ENCODE results near the gene TEX11. TPM values are rescaled to one million over a fixed set of nuclear protein-coding genes. Genes with fewer than 3 reads are reported as not detected.

Gene TEX11
- total RNA-seq, 4 donors from 2014 or later, result not detected

- intact Hi-C loops (cut with DNase I; ENCODE audit: low total_unique reads), result no loop called here
- H3K4me3 ChIP-seq (ENCODE audit: low read depth, poor library complexity, severe bottlenecking), result no peak overlapping the region
- DNase-seq (ENCODE audit: low spot score in 2 of 2), result no peak
- TF ChIP-seq, protein P1, sequence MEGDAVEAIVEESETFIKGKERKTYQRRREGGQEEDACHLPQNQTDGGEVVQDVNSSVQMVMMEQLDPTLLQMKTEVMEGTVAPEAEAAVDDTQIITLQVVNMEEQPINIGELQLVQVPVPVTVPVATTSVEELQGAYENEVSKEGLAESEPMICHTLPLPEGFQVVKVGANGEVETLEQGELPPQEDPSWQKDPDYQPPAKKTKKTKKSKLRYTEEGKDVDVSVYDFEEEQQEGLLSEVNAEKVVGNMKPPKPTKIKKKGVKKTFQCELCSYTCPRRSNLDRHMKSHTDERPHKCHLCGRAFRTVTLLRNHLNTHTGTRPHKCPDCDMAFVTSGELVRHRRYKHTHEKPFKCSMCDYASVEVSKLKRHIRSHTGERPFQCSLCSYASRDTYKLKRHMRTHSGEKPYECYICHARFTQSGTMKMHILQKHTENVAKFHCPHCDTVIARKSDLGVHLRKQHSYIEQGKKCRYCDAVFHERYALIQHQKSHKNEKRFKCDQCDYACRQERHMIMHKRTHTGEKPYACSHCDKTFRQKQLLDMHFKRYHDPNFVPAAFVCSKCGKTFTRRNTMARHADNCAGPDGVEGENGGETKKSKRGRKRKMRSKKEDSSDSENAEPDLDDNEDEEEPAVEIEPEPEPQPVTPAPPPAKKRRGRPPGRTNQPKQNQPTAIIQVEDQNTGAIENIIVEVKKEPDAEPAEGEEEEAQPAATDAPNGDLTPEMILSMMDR (IDR thresholded peaks at IDR 0.05), result no peak
- TF ChIP-seq POLR2A (IDR thresholded peaks at IDR 0.05), result no peak
- WGBS, 2 donors, result 43 to 52% methylated on average over 7 of the region's 7 CpGs
These were observed 356.3 kb downstream of the TEX11 start for GRCh38 chrX:70552130-70552704.

GRCh38 chrX:70549429-70549828, 359.1 kb downstream of the TEX11 start:
- DNase-seq (ENCODE audit: low spot score in 2 of 2), result peak in 1 of 2 donors; percentile 66
- H3K4me3 ChIP-seq (ENCODE audit: low read depth, poor library complexity, severe bottlenecking), result no peak overlapping the region
- intact Hi-C loops (cut with DNase I; ENCODE audit: low total_unique reads), result no loop called here
- 66 to 70% methylated on average over 3 of the region's 3 CpGs for WGBS, 2 donors
- TF ChIP-seq, protein P1 (IDR thresholded peaks at IDR 0.05), result no peak
- no peak for TF ChIP-seq POLR2A (IDR thresholded peaks at IDR 0.05)

DNA sequence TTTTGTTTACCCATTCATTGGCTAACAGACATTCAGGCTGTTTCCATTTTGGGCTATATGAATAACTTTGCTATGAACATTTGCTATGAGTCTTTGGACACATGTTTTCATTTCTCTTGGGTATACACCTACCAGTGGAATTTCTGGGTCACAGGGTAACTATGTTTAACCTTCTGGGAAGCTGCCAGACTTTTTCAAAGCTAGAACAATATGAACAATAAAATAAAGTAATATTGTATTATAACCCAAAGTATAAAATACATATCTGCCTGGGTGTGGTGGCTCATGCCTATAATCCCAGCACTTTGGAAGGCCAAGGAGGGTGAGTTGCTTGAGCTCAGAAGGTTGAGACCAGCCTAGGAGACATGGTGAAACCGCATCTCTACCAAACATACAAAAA, 373.3 kb downstream of the TEX11 start:
- no peak for DNase-seq (ENCODE audit: low spot score in 2 of 2)
- TF ChIP-seq, protein P1 (IDR thresholded peaks at IDR 0.05), result no peak
- no peak for TF ChIP-seq POLR2A (IDR thresholded peaks at IDR 0.05)
- no peak overlapping the region for H3K4me3 ChIP-seq (ENCODE audit: low read depth, poor library complexity, severe bottlenecking)
- intact Hi-C loops (cut with DNase I; ENCODE audit: low total_unique reads), result no loop called here
- WGBS, 2 donors, result 40 to 83% methylated on average over 1 of the region's 1 CpG

DNA sequence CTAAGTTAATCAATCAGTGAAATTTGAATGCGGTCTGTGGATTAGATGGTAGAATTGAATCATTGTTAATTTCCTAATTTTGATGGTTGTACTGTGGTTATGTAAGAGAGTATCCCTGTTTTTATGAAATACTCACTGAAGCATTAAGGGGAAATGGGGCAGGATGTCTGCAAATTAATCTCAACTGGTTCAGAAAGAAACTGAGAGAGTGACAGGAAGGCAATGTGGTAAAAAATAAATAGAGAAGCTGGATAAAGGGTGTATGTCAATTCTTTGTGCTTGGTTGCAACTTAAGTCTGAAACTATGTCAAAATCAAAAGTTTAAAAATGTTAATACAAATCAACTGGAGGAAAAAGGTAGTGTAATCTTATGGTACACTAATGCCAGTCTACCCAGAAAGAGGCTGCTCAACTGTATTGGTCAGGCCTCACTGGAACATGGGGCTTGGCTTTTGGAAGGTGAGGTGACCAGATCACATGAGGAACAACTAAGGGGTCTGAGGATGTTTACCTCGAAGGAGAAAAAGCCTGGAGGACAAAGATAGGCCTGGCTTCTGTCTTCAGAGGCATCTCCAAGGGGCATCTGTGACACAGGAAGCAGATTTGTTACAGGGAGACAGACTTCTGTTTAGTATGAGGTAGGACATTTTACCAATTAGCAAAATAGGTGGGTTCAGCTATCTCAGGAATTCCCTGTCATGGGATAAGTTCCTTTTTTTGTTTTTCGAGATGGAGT, 380.7 kb downstream of the TEX11 start:
- intact Hi-C loops (cut with DNase I; ENCODE audit: low total_unique reads), result no loop called here
- 61 to 80% methylated on average over 3 of the region's 3 CpGs for WGBS, 2 donors
- no peak for DNase-seq (ENCODE audit: low spot score in 2 of 2)
- no peak overlapping the region for H3K4me3 ChIP-seq (ENCODE audit: low read depth, poor library complexity, severe bottlenecking)
- TF ChIP-seq, protein P1 (IDR thresholded peaks at IDR 0.05), result no peak
- TF ChIP-seq POLR2A (IDR thresholded peaks at IDR 0.05), result no peak

GRCh38 chrX:70527053-70527452, 381.5 kb downstream of the TEX11 start:
- DNase-seq (ENCODE audit: low spot score in 2 of 2), result no peak
- TF ChIP-seq, protein P1 (IDR thresholded peaks at IDR 0.05), result no peak
- no peak for TF ChIP-seq POLR2A (IDR thresholded peaks at IDR 0.05)
- H3K4me3 ChIP-seq (ENCODE audit: low read depth, poor library complexity, severe bottlenecking), result no peak overlapping the region
- intact Hi-C loops (cut with DNase I; ENCODE audit: low total_unique reads), result no loop called here

Measured in lower leg skin (tissue), 4 donors.